ENCODE results near the gene SPHKAP.
"Not testable (repeated sequence)": the region's sequence is repeated elsewhere in the genome, so short reads cannot be mapped to it uniquely, and the experiment has no call there.

The SPHKAP gene

GRCh38 chr2:228181098-228182019, at the start of gene SPHKAP:
SPHKAP (minus strand) TSS chr2:228181687; CDS start chr2:228181598, 89 bp downstream.
- DNase-seq, result no peak

GRCh38 chr2:228227466-228227865, 46.0 kb upstream of the SPHKAP start:
- no peak for DNase-seq

GRCh38 chr2:228224410-228224809, 42.9 kb upstream of the SPHKAP start:
- no peak for DNase-seq

GRCh38 chr2:228218593-228218992, 37.1 kb upstream of the SPHKAP start:
- DNase-seq, result not testable (repeated sequence)

- no peak for DNase-seq
Observed at GRCh38 chr2:228197504-228197903, 16.0 kb upstream of the SPHKAP start.

GRCh38 chr2:228180181-228181097, 1.0 kb downstream of the SPHKAP start:
- DNase-seq, result no peak

- no peak for DNase-seq
Observed at GRCh38 chr2:228167290-228167689, 14.2 kb downstream of the SPHKAP start.

- DNase-seq, result no peak
Observed at GRCh38 chr2:228164718-228165117, 16.8 kb downstream of the SPHKAP start.

GRCh38 chr2:228157841-228158240, 23.6 kb downstream of the SPHKAP start:
- no peak for DNase-seq

- no peak for DNase-seq
Observed at GRCh38 chr2:228144961-228145360, 36.5 kb downstream of the SPHKAP start.

- no peak for DNase-seq
Observed at GRCh38 chr2:228140934-228141528, 40.5 kb downstream of the SPHKAP start.

- DNase-seq, result no peak
Observed at GRCh38 chr2:228136027-228136426, 45.5 kb downstream of the SPHKAP start.

- no peak for DNase-seq
Observed at GRCh38 chr2:228135300-228135699, 46.2 kb downstream of the SPHKAP start.

GRCh38 chr2:228131833-228132232, 49.7 kb downstream of the SPHKAP start:
- DNase-seq, result no peak

GRCh38 chr2:228126401-228126800, 55.1 kb downstream of the SPHKAP start:
- DNase-seq, result no peak

GRCh38 chr2:228118940-228119339, 62.5 kb downstream of the SPHKAP start:
- no peak for DNase-seq

GRCh38 chr2:228107846-228108245, 73.6 kb downstream of the SPHKAP start:
- no peak for DNase-seq

- no peak for DNase-seq
Observed at GRCh38 chr2:228105526-228106250, 75.8 kb downstream of the SPHKAP start.

GRCh38 chr2:228104215-228104614, 77.3 kb downstream of the SPHKAP start:
- no peak for DNase-seq

- DNase-seq, result no peak
Observed at GRCh38 chr2:228103379-228103778, 78.1 kb downstream of the SPHKAP start.

GRCh38 chr2:228102949-228103348, 78.5 kb downstream of the SPHKAP start:
- no peak for DNase-seq

GRCh38 chr2:228094377-228094921, 87.0 kb downstream of the SPHKAP start:
- no peak for DNase-seq

Measured in suppressor macrophage treated with lipopolysaccharide for 4 hours (primary cell).